A673 (cell line): Measurements from ENCODE around the gene FAAP20.

Experiments
- EZH2 ChIP-seq: fragments of 200-600 bp; sonication (generic); IDR thresholded peaks from 2 replicates; pipeline ENCODE4 v1.6.1; 2017; ENCODE audit warnings: borderline replicate concordance, low read depth, mild to moderate bottlenecking, mixed read lengths, antibody characterized with exemption, low read length; ENCODE audit not compliant: poor library complexity, severe bottlenecking
- TF ChIP-seq, protein P1 (sequence below): fragments of 300-800, 200-600 bp; sonication (generic); conservative IDR thresholded peaks from 2 replicates; pipeline ENCODE4 v1.5.1; 2017; ENCODE audit warnings: low read depth, mild to moderate bottlenecking, antibody characterized with exemption, low read length, moderate library complexity, mixed read lengths

GRCh38 chr1:2184934-2185333 lies 9.6 kb downstream of the FAAP20 start:
- TF ChIP-seq, protein P1, sequence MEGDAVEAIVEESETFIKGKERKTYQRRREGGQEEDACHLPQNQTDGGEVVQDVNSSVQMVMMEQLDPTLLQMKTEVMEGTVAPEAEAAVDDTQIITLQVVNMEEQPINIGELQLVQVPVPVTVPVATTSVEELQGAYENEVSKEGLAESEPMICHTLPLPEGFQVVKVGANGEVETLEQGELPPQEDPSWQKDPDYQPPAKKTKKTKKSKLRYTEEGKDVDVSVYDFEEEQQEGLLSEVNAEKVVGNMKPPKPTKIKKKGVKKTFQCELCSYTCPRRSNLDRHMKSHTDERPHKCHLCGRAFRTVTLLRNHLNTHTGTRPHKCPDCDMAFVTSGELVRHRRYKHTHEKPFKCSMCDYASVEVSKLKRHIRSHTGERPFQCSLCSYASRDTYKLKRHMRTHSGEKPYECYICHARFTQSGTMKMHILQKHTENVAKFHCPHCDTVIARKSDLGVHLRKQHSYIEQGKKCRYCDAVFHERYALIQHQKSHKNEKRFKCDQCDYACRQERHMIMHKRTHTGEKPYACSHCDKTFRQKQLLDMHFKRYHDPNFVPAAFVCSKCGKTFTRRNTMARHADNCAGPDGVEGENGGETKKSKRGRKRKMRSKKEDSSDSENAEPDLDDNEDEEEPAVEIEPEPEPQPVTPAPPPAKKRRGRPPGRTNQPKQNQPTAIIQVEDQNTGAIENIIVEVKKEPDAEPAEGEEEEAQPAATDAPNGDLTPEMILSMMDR, result no peak
- TF ChIP-seq EZH2, result no peak
